ENCODE measurements around the gene MAVS. TPM values are rescaled to one million over a fixed set of nuclear protein-coding genes. Genes with fewer than 3 reads are reported as not detected.

MAVS gene
- total and polyA plus RNA-seq, 9 of the 15 experiments (the other 6 are each of a cell fraction or from before 2014, with no cell fraction given) = 1.6 to 22.0 (median 11.3) TPM

GRCh38 chr20:3909952-3910366 is 63.3 kb downstream of the MAVS start (continued):
- TF ChIP-seq ARID4B (CRISPR knock-in tag; IDR thresholded peaks at IDR 0.05) (no peak), ZNF77 (CRISPR knock-in tag; IDR thresholded peaks at IDR 0.05) (no peak), ELF1 (tag; IDR thresholded peaks at IDR 0.05) (no peak), ZNF766 (CRISPR knock-in tag; conservative IDR thresholded peaks at IDR 0.05) (peak; percentile 81; the same call in 1 of the 2 replicates), HNRNPK (IDR thresholded peaks at IDR 0.05; ENCODE audit: low read depth, low read length, poor library complexity, severe bottlenecking) (no peak), ERF (CRISPR knock-in tag; IDR thresholded peaks at IDR 0.05) (no peak), NR2F6 (CRISPR knock-in tag; IDR thresholded peaks at IDR 0.05) (no peak), ZNF586 (CRISPR knock-in tag; conservative IDR thresholded peaks at IDR 0.05) (no peak), ZNF212 (CRISPR knock-in tag; IDR thresholded peaks at IDR 0.05) (no peak), CHD2 (IDR thresholded peaks at IDR 0.05; ENCODE audit: low read depth, low read length) (no peak), PHF21A (IDR thresholded peaks at IDR 0.05; ENCODE audit: borderline replicate concordance, low read depth) (no peak), ARID1B (IDR thresholded peaks at IDR 0.05) (peak; percentile 97), FOXJ2 (tag; IDR thresholded peaks at IDR 0.05) (no peak), ID3 (CRISPR knock-in tag; IDR thresholded peaks at IDR 0.05) (no peak), ID3 (tag; IDR thresholded peaks at IDR 0.05) (peak; percentile 78), ELF4 (CRISPR knock-in tag; IDR thresholded peaks at IDR 0.05) (peak; percentile 73; the same call in 1 of the 2 replicates), HDAC2 (IDR thresholded peaks at IDR 0.05) (peak; percentile 87), ZNF232 (CRISPR knock-in tag; IDR thresholded peaks at IDR 0.05) (no peak), WHSC1 (IDR thresholded peaks at IDR 0.05; ENCODE audit: low read length) (no peak)
- TF ChIP-seq, protein P1, sequence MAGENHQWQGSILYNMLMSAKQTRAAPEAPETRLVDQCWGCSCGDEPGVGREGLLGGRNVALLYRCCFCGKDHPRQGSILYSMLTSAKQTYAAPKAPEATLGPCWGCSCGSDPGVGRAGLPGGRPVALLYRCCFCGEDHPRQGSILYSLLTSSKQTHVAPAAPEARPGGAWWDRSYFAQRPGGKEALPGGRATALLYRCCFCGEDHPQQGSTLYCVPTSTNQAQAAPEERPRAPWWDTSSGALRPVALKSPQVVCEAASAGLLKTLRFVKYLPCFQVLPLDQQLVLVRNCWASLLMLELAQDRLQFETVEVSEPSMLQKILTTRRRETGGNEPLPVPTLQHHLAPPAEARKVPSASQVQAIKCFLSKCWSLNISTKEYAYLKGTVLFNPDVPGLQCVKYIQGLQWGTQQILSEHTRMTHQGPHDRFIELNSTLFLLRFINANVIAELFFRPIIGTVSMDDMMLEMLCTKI (IDR thresholded peaks at IDR 0.05; ENCODE audit: partially characterized antibody) = no peak
- TF ChIP-seq, protein P2, sequence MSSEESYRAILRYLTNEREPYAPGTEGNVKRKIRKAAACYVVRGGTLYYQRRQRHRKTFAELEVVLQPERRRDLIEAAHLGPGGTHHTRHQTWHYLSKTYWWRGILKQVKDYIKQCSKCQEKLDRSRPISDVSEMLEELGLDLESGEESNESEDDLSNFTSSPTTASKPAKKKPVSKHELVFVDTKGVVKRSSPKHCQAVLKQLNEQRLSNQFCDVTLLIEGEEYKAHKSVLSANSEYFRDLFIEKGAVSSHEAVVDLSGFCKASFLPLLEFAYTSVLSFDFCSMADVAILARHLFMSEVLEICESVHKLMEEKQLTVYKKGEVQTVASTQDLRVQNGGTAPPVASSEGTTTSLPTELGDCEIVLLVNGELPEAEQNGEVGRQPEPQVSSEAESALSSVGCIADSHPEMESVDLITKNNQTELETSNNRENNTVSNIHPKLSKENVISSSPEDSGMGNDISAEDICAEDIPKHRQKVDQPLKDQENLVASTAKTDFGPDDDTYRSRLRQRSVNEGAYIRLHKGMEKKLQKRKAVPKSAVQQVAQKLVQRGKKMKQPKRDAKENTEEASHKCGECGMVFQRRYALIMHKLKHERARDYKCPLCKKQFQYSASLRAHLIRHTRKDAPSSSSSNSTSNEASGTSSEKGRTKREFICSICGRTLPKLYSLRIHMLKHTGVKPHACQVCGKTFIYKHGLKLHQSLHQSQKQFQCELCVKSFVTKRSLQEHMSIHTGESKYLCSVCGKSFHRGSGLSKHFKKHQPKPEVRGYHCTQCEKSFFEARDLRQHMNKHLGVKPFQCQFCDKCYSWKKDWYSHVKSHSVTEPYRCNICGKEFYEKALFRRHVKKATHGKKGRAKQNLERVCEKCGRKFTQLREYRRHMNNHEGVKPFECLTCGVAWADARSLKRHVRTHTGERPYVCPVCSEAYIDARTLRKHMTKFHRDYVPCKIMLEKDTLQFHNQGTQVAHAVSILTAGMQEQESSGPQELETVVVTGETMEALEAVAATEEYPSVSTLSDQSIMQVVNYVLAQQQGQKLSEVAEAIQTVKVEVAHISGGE (CRISPR knock-in tag; IDR thresholded peaks at IDR 0.05) = peak in 1 of 3 experiments; percentile 83; a peak in 2 of 6 replicates
